HG02763 (cell line): Measurements from ENCODE around the gene CAPS.
"Not testable (repeated sequence)": the region's sequence is repeated elsewhere in the genome, so short reads cannot be mapped to it uniquely, and the experiment has no call there.

Experiments
- ATAC-seq: cut with Tn5 transposase; IDR thresholded peaks from one replicate; pipeline ENCODE4 v1.9.1; 2021; ENCODE audit warnings: mild to moderate bottlenecking, moderate library complexity; ENCODE audit not compliant: unreplicated experiment

Gene CAPS

GRCh38 chr19:5913739-5914357, at the start of gene CAPS:
Gene CAPS, plus strand, starts transcription at chr19:5914254. Its CDS starts 153 bp downstream, at chr19:5914407.
- no peak for ATAC-seq

- ATAC-seq: no peak
These were observed 49.1 kb upstream of the CAPS start for GRCh38 chr19:5864725-5865486.

- ATAC-seq: no peak
These were observed 48.3 kb upstream of the CAPS start for GRCh38 chr19:5865772-5866171.

GRCh38 chr19:5867201-5868136, 46.6 kb upstream of the CAPS start:
- no peak for ATAC-seq

- no peak for ATAC-seq
These were observed 43.1 kb upstream of the CAPS start for GRCh38 chr19:5870986-5871394.

- no peak for ATAC-seq
These were observed 40.3 kb upstream of the CAPS start for GRCh38 chr19:5873617-5874199.

GRCh38 chr19:5874496-5874895, 39.6 kb upstream of the CAPS start:
- ATAC-seq: not testable (repeated sequence)

- ATAC-seq: no peak
These were observed 36.6 kb upstream of the CAPS start for GRCh38 chr19:5877427-5877826.

GRCh38 chr19:5877882-5878281, 36.2 kb upstream of the CAPS start:
- ATAC-seq: no peak

GRCh38 chr19:5880196-5880595, 33.9 kb upstream of the CAPS start:
- ATAC-seq: no peak

GRCh38 chr19:5880604-5881078, 33.4 kb upstream of the CAPS start:
- ATAC-seq: no peak

- ATAC-seq: no peak
These were observed 32.3 kb upstream of the CAPS start for GRCh38 chr19:5881543-5882299.

GRCh38 chr19:5882421-5882968, 31.6 kb upstream of the CAPS start:
- no peak for ATAC-seq

- ATAC-seq: not testable (repeated sequence)
These were observed 30.7 kb upstream of the CAPS start for GRCh38 chr19:5883157-5883873.

- not testable (repeated sequence) for ATAC-seq
These were observed 29.8 kb upstream of the CAPS start for GRCh38 chr19:5884065-5884811.

GRCh38 chr19:5889288-5889971, 24.6 kb upstream of the CAPS start:
- ATAC-seq: no peak

GRCh38 chr19:5890099-5890498, 24.0 kb upstream of the CAPS start:
- ATAC-seq: no peak

- no peak for ATAC-seq
These were observed 22.5 kb upstream of the CAPS start for GRCh38 chr19:5891572-5891937.
